ENCODE data around the gene ANKS1A. TPM values are rescaled to one million over a fixed set of nuclear protein-coding genes. Genes with fewer than 3 reads are reported as not detected.

ANKS1A gene
- total RNA-seq, 2 experiments from 2014 or later = 6.4 to 6.9 TPM

DNA sequence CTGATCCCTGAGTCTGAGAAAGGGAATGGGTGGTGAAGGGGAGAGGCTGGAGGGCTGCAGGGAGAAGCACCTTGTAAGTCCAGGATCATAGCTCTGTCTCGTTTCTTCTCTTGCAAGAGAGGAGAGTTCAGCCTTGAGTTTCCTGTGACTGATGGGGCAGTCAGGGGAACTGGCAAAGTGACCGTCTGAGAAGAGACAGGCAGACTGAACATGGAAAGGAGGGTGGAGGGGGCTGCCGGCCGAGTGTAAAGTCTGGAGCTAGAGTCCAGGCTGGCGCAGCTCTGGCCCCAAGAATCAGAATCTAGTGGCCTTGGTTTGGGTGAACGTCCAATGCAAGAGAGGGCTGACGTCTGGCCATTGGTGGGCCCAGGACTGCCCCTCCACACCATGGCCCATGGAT lies 179.6 kb downstream of the ANKS1A start:
- ChIA-PET CTCF (no interaction called here), POLR2A (no interaction called here)
- ATAC-seq (ENCODE audit: poor library complexity) = no peak
- TF ChIP-seq, protein P1, sequence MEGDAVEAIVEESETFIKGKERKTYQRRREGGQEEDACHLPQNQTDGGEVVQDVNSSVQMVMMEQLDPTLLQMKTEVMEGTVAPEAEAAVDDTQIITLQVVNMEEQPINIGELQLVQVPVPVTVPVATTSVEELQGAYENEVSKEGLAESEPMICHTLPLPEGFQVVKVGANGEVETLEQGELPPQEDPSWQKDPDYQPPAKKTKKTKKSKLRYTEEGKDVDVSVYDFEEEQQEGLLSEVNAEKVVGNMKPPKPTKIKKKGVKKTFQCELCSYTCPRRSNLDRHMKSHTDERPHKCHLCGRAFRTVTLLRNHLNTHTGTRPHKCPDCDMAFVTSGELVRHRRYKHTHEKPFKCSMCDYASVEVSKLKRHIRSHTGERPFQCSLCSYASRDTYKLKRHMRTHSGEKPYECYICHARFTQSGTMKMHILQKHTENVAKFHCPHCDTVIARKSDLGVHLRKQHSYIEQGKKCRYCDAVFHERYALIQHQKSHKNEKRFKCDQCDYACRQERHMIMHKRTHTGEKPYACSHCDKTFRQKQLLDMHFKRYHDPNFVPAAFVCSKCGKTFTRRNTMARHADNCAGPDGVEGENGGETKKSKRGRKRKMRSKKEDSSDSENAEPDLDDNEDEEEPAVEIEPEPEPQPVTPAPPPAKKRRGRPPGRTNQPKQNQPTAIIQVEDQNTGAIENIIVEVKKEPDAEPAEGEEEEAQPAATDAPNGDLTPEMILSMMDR (IDR thresholded peaks at IDR 0.05) = no peak
- H3K27me3 Mint-ChIP-seq = no peaks in the 10 kb centered on the region
- H3K4me1 ChIP-seq (ENCODE audit: insufficient read depth, low read length) = no peaks in the 10 kb centered on the region
- H3K36me3 ChIP-seq (ENCODE audit: insufficient read depth, low read length) = peaks cover 24% of the 10 kb centered on the region
- H3K9me3 ChIP-seq (ENCODE audit: control insufficient read depth in 1 of 2, insufficient read depth in 1 of 2, low read length in 2 of 2) = no peaks in the 10 kb centered on the region
- intact Hi-C loops (cut with DNase I, micrococcal nuclease) = no loop called here
- no peaks in the 10 kb centered on the region for H3K27me3 ChIP-seq (ENCODE audit: control insufficient read depth in 1 of 2, insufficient read depth in 2 of 2, low read length in 2 of 2)
- H3K4me3 ChIP-seq (ENCODE audit: low read length) = no peak overlapping the region
- no peak overlapping the region for H3K27ac Mint-ChIP-seq
- H3K36me3 Mint-ChIP-seq (ENCODE audit: low read depth) = peaks cover 12% of the 10 kb centered on the region
- H3K9me3 Mint-ChIP-seq = no peaks in the 10 kb centered on the region
- H3K4me1 Mint-ChIP-seq (ENCODE audit: low read depth) = no peaks in the 10 kb centered on the region
- H3K27ac ChIP-seq (ENCODE audit: low read depth in 1 of 2, low read length in 2 of 2) = no peak overlapping the region
- DNase-seq = no peak
- no peak overlapping the region for H3K4me3 Mint-ChIP-seq

DNA sequence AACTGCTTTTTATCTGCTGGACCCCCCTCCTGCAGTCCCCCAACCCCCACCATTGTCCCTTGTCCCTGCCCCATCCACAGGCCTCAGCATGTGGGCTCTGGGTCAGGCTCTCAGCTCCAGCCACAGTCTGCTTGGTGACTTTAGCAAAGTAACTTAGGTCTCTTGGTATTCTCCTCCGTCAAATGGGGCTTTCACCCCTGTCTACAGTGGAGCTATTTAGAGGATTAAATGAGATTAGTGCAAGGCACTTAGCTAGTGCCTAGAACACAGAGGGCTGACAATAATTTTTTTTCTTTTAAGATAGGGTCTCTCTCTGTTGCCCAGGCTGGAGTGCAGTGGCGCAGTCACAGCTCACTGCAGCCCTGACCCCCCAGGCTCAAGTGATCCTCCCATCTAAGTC lies 180.2 kb downstream of the ANKS1A start:
- Mint-ChIP-seq H3K27ac (no peak overlapping the region), H3K36me3 (ENCODE audit: low read depth) (peaks cover 16% of the 10 kb centered on the region), H3K27me3 (no peaks in the 10 kb centered on the region), H3K9me3 (no peaks in the 10 kb centered on the region), H3K4me3 (no peak overlapping the region), H3K4me1 (ENCODE audit: low read depth) (no peaks in the 10 kb centered on the region)
- CTCF ChIA-PET = no interaction called here
- intact Hi-C loops (cut with DNase I, micrococcal nuclease) = no loop called here
- no peak overlapping the region for H3K27ac ChIP-seq (ENCODE audit: low read depth in 1 of 2, low read length in 2 of 2)
- no peaks in the 10 kb centered on the region for H3K4me1 ChIP-seq (ENCODE audit: insufficient read depth, low read length)
- DNase-seq (no peak), ATAC-seq (ENCODE audit: poor library complexity) (no peak)
- no peaks in the 10 kb centered on the region for H3K9me3 ChIP-seq (ENCODE audit: control insufficient read depth in 1 of 2, insufficient read depth in 1 of 2, low read length in 2 of 2)
- POLR2A ChIA-PET = no interaction called here
- peaks cover 24% of the 10 kb centered on the region for H3K36me3 ChIP-seq (ENCODE audit: insufficient read depth, low read length)
- H3K4me3 ChIP-seq (ENCODE audit: low read length) = no peak overlapping the region
- TF ChIP-seq, protein P1 (IDR thresholded peaks at IDR 0.05) = no peak
- H3K27me3 ChIP-seq (ENCODE audit: control insufficient read depth in 1 of 2, insufficient read depth in 2 of 2, low read length in 2 of 2) = no peaks in the 10 kb centered on the region

DNA sequence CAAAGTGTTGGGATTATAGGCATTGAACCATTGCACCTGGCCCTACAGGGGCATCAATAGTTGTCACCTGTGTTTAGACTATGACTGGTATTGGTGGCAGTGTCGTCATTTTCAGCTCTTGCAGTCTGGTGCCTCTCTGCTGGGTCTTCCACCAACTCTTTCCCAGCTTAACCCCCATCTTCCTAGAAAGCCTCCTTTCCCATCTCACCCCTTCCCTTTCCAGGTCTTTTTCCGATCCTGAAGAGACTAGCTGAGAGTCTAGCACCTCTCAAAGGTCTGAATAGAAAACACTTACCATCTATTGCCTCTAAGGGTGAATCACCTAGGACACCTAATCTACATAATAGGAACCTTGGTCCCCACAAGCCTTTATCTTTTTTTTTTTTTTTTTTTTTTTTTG lies 181.1 kb downstream of the ANKS1A start:
- Histone ChIP-seq H3K4me1 (ENCODE audit: insufficient read depth, low read length) (no peaks in the 10 kb centered on the region), H3K4me3 (ENCODE audit: low read length) (no peak overlapping the region), H3K36me3 (ENCODE audit: insufficient read depth, low read length) (peaks cover 23% of the 10 kb centered on the region), H3K9me3 (ENCODE audit: control insufficient read depth in 1 of 2, insufficient read depth in 1 of 2, low read length in 2 of 2) (no peaks in the 10 kb centered on the region), H3K27ac (ENCODE audit: low read depth in 1 of 2, low read length in 2 of 2) (no peak overlapping the region), H3K27me3 (ENCODE audit: control insufficient read depth in 1 of 2, insufficient read depth in 2 of 2, low read length in 2 of 2) (no peaks in the 10 kb centered on the region)
- CTCF ChIA-PET = no interaction called here
- H3K9me3 Mint-ChIP-seq = no peaks in the 10 kb centered on the region
- H3K36me3 Mint-ChIP-seq (ENCODE audit: low read depth) = peaks cover 16% of the 10 kb centered on the region
- DNase-seq (no peak), ATAC-seq (ENCODE audit: poor library complexity) (no peak)
- intact Hi-C loops (cut with DNase I, micrococcal nuclease) = no loop called here
- no peaks in the 10 kb centered on the region for H3K4me1 Mint-ChIP-seq (ENCODE audit: low read depth)
- POLR2A ChIA-PET = no interaction called here
- H3K4me3 Mint-ChIP-seq = no peak overlapping the region
- H3K27ac Mint-ChIP-seq = no peak overlapping the region
- H3K27me3 Mint-ChIP-seq = no peaks in the 10 kb centered on the region
- TF ChIP-seq, protein P1 (IDR thresholded peaks at IDR 0.05) = no peak
